GM21717 (cell line): ENCODE measurements around the gene LINC01488.

Experiments
- ATAC-seq: cut with Tn5 transposase; IDR thresholded peaks from one replicate; pipeline ENCODE4 v1.9.1; 2021; ENCODE audit warnings: mild to moderate bottlenecking, moderate library complexity; ENCODE audit not compliant: unreplicated experiment

Gene LINC01488

DNA sequence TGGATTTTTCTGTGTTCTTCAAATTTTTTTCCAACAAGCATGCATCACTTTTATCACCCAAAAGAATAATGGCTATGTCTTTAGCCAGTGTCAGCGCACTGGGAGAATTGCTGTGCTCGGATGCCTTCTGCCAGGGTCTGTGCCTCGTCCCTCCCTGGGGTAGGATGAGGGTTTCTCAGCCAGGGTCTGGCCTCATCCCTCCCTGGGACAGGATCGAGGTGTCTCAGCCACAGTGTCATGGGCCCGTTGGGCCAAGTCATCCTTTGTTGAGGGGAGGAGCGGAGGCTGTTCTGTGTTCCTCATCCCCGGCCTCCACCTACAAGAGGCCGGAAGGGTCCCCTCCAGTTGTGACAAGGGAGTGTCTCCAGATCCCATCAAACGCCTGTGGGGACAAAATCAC is 22.7 kb downstream of the LINC01488 start:
- ATAC-seq: no peak

DNA sequence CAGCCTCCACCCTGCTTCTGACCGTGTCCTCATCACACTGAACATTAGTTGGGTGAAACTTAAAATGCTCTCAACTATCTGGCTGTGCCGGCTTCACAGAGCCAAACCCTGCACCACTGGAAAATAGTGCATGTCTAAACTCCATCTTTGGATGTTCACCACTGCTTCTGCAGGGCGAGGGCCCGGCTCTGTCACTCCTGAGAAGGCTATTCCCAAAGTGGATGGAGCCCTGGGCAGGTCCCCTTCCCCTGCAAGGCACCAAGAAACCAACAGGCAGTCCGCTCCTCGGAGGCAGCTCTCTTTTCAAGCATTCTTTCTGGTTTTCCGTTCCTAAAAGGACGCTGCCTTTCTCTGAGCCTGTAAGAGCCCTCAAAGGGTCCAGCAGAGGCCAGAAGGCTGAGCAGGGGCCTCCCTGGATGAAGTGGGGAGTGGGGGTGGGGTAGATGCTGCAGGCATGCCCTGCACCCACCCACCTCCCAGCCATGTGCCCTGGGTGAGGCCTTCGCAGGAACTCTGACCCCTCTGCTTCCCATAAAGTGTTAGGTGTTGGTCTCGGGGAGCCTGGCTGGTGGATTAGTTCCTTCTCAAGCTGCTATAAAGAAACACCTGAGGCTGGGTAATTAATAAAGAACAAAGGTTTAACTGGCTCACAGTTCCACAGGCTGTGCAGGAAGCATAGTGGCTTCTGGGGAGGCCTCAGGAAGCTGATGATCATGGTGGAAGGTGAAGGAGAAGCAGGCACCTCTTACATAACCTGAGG is 23.3 kb downstream of the LINC01488 start:
- ATAC-seq: no peak

DNA sequence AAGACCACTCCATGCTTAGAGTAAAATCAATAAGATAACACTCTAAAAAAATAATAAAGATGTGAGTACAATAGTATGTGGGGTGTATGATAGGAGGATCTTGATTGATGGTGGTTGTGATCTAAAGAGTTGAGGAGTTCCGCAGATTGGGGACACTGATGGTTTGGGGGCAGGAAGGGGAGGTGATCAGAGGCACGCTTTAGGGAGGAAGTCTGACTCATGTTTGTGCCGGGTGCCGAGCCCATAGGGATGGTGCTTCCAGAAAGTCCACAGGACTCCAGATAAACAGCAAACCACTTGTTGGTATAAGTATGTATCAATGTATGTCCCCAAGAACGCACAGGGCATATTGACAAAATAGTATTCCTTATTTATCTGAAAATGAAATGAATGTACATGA is 27.5 kb downstream of the LINC01488 start:
- no peak for ATAC-seq

DNA sequence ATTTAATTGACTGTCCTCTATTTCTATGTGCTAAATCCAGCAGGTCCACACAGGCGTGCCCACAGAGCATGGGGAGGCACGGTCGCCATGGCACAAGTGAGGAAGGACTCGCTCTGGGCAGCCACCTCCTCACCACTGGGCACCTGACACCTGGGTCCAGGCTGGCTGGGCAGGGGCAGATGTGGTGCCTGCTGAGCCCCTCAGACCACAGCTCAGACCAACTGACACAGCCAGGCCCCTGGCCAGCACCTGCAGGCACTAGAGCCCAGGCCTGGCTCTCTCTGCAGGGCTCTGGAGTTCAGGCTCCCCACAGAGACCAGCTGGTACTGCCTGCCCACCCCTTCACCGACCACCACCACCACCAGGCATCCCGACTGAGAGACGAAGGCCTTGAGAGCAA is 27.9 kb downstream of the LINC01488 start:
- no peak for ATAC-seq

GRCh38 chr11:69509846-69510390 is 28.5 kb downstream of the LINC01488 start:
- ATAC-seq: no peak

DNA sequence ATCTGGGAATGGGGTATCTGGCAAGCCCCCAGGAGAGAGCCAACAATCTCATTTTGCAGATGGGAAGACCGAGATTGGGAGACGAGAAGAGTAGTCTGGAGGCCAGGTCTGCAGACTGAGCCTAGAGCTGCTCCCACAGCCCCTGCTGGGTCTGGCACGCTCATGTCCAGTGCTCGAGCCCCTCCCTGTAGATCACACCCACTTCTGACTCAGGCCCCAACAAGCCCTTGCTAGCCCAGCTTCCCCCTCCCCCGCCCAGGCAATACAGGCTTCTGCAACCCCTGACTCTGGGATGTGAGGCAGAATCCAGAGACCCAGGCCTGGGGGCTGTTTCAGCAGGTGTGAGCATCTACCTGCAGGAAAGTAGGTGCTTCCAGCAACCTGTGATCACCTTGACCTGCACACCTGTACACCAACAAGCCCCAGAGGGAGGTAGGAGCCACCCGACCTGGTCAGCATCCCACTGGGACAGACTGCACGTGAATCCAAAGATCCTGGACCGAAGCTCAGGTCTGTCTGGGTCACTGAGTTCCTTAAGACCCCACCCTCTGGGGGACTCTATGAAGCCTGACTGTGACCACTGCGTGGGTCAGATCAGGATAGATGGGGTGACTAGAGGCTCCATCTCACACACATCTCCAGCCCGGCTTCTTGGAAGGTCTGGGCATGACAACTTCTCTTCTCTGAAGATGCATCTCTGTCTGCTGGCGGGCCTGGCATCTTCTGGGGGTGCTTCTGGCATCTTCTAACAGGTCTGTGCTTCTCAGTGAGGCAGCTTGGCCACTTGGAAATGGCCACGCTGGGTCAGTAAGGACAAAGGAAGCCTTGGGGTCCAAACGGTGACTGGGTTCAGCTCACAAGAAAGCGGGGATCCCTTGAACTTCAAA is 29.3 kb downstream of the LINC01488 start:
- no peak for ATAC-seq

GRCh38 chr11:69511358-69512055 is 30.0 kb downstream of the LINC01488 start:
- ATAC-seq: no peak

GRCh38 chr11:69512136-69512535 is 30.7 kb downstream of the LINC01488 start:
- no peak for ATAC-seq

GRCh38 chr11:69512790-69513189 is 31.3 kb downstream of the LINC01488 start:
- ATAC-seq: no peak

GRCh38 chr11:69513196-69513595 is 31.7 kb downstream of the LINC01488 start:
- ATAC-seq: no peak

DNA sequence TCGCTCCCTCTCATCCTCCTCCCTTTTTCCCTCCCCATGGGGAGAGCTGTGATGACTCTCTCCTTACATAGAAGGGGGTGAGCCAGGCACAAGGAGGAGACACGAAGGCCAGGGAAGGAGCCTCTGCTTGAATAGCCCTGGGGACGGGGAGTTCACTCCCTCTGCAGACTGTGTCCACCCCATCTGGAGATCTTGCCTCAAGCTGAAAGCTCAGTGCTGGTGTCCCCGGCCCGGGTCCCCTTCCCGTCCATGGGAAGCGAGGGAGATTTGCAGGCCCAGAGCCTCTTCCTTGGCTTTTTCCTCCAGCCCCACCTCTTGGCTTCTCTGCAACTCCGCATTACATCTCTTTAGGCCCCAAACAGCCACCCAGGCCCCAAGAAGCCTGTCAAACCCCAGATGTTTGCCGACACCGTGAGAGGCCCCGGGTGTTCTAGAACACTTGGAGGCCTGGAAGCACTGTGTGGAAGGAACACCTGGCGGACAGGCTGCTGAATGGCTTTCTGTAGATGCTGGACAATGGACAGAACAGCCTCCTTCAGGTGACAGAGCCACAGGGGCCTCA is 32.3 kb downstream of the LINC01488 start:
- ATAC-seq: no peak

GRCh38 chr11:69514771-69515170 is 33.3 kb downstream of the LINC01488 start:
- no peak for ATAC-seq

DNA sequence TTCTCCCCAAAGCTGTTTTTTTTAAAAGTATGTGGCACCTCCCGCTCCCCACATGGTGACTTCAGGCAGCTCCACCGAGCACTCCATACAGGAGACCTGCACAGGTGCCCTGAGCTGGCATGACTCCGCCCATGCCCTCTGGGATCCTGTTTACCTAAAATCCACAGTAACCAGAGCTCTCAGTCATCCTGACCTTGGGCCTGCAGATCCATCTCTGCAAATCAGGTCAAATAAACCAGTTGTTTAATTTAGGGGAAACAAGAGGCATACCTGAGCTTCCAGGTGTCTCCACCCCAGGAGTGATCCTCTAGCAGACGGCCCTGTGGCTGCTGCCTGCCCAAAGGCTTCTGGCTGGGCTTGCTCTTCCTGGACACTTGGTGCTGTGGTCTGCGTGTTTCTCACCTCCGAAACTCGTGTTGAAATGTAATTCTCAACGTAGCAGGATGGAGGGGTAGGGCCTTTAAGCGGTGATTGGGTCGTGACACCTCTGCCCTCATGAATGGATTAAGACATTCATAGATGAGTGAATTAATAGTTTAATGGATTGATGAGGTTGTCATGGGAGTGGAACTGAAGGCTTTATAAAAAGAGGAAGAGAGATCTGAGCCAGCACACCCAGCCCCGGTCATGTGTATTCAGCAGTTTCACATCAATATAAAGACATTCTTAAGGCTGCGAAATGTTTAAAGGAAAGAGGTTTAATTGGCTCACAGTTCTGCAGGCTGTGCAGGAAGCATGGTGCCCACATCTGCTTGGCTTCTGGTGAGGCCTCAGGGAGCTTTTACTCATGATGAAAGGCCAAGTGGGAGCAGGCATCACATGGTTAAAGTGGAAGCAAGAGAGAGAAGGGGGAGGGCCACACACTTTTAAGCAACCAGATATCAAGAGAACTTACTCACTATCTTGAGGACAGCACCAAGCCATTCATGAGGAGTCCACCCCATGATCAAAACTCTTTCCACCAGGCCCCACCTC is 34.1 kb downstream of the LINC01488 start:
- no peak for ATAC-seq

GRCh38 chr11:69516526-69516925 is 35.1 kb downstream of the LINC01488 start:
- no peak for ATAC-seq

GRCh38 chr11:69518081-69518950 is 36.9 kb downstream of the LINC01488 start:
- ATAC-seq: no peak

DNA sequence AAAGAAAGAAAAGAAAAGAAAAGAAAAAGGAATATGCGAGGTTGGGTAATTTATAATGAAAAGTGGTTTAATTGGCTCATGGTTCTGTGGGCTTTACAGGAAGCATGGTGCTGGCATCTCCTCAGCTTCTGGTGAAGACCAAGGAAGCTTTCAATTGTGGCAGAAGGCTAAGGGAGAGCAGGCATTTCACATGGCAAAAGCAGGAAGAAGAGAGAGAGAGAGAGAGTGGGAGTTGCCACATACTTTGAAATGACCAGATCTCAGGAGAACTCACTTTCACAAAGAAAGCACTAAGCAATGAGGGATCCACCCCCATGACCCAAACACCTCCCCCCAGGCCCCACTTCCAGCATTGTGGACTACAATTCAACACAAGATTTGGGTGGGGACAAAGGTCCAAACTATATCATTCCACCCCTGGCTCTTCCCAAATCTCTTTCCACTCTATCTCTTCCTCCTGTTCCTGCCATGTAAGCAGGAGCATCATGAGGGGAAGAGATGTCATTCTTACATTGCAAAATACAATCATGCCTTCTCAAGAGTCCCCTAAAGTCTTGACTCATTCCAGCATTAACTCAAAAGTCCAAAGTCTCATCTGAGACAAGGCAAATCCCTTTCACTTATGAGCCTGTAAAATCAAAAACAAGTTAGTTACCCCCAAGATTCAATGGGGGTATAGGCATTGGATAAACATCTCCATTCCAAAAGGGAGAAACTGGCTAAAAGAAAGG is 38.9 kb downstream of the LINC01488 start:
- ATAC-seq: no peak

- ATAC-seq: no peak
Measured at GRCh38 chr11:69521457-69521856, 40.0 kb downstream of the LINC01488 start.

DNA sequence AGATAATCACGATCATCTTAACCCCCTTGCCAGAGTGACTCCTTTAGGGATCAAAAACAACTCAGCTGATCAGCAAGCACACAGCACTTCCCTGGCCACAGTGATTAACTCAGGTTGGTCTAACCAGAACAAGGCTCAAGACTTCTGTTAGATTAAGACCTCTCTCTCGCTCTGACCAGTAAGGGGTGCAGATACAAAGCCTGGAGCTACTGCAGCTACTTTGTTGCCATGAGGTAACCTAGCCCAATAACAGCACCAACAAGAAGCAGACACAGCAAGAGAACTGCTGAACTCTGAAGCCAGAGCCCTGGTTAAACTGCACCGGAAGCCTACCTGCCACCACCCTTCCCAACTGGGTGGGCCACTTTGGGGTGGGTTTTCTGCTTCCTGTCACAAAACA is 42.0 kb downstream of the LINC01488 start:
- ATAC-seq: no peak
